ENCODE results near the gene ZCCHC9.

ZCCHC9 gene

DNA sequence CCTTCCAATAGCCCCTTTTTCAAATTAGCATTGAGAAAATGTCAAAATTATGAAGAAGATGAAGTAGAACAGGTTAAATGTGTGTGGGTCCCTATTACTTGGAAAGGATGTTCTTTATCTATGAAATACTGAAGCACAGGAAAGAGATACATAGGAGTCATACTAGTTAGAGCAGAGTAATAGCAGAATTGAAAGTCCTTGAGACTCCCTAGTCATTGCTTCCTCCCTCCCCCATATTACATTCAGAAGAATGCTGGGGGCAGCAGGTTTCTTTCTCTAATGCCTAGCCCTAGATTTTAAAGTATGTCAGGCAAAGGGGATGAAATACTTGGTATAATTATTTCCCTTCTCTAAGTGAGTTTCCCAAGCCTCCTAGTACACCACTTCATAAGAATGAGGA is 4.4 kb downstream of the ZCCHC9 start:
- Histone ChIP-seq H3K36me3 (ENCODE audit: control insufficient read depth, insufficient read depth, low read length) (peaks cover 16% of the 10 kb centered on the region), H3K27me3 (ENCODE audit: control insufficient read depth, insufficient read depth, low read length) (no peaks in the 10 kb centered on the region), H3K4me3 (ENCODE audit: low read depth, low read length) (no peak overlapping the region), H3K4me1 (ENCODE audit: control insufficient read depth, insufficient read depth, low read length) (no peaks in the 10 kb centered on the region), H3K9ac (ENCODE audit: low read length) (no peak overlapping the region), H3K27ac (ENCODE audit: low read depth, low read length) (no peak overlapping the region), H3K9me3 (ENCODE audit: control insufficient read depth, insufficient read depth, low read depth, low read length) (no peaks in the 10 kb centered on the region)

DNA sequence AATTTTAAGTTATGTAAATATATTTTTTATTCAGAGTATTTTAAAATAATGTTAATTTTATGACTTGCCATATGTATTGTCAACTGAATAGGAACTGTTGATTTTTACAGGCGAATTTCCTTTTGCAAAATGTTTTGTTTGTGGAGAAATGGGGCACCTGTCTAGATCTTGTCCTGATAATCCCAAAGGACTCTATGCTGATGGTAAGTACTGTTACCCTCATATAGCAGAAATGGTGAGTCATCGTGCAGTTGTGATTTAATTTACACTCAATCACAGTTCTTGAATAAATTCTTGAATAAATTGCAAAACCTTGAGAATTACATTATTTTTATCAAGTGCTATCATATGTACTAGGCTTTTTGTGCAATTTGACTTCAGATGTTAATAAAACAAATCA is 7.4 kb downstream of the ZCCHC9 start:
- Histone ChIP-seq H3K27ac (ENCODE audit: low read depth, low read length) (no peak overlapping the region), H3K27me3 (ENCODE audit: control insufficient read depth, insufficient read depth, low read length) (no peaks in the 10 kb centered on the region), H3K4me1 (ENCODE audit: control insufficient read depth, insufficient read depth, low read length) (no peaks in the 10 kb centered on the region), H3K9ac (ENCODE audit: low read length) (no peak overlapping the region), H3K36me3 (ENCODE audit: control insufficient read depth, insufficient read depth, low read length) (peaks cover 43% of the 10 kb centered on the region), H3K4me3 (ENCODE audit: low read depth, low read length) (no peak overlapping the region), H3K9me3 (ENCODE audit: control insufficient read depth, insufficient read depth, low read depth, low read length) (no peaks in the 10 kb centered on the region)

DNA sequence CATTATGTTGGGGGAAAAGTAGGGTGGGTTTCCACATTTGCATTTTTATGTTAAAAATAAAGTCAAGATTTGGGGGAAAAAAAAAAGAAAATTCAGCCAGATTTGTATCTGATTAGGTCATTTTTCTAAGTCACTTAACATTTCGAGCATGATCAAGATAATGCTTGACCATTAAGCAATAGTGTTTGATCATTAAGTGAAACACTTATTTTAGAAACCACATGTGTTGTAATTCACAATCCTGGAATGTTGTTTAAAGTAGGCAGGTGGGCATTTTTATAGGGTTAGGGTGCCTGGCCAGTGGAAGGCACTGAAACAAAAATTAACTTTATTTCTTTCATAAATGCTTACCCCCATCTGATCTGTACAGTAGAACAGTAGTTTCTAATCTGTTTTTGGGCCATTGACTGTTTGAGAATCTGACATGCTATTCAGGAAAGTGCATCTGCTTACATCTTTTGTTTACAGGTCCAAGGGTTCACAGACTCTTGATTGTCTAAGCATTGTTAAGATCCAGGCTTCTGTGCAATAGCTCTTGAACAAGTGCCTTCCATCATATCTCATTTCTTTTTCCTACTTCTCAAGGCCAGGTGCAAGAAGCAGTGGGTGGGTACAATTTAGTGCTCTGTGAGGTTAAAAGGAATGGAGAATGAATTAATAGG is 9.1 kb downstream of the ZCCHC9 start:
- Histone ChIP-seq H3K27me3 (ENCODE audit: control insufficient read depth, insufficient read depth, low read length) (no peaks in the 10 kb centered on the region), H3K9me3 (ENCODE audit: control insufficient read depth, insufficient read depth, low read depth, low read length) (no peaks in the 10 kb centered on the region), H3K27ac (ENCODE audit: low read depth, low read length) (no peak overlapping the region), H3K4me3 (ENCODE audit: low read depth, low read length) (no peak overlapping the region), H3K4me1 (ENCODE audit: control insufficient read depth, insufficient read depth, low read length) (no peaks in the 10 kb centered on the region; the same call in 1 of the 2 replicates), H3K36me3 (ENCODE audit: control insufficient read depth, insufficient read depth, low read length) (peaks cover 39% of the 10 kb centered on the region), H3K9ac (ENCODE audit: low read length) (no peak overlapping the region)

DNA sequence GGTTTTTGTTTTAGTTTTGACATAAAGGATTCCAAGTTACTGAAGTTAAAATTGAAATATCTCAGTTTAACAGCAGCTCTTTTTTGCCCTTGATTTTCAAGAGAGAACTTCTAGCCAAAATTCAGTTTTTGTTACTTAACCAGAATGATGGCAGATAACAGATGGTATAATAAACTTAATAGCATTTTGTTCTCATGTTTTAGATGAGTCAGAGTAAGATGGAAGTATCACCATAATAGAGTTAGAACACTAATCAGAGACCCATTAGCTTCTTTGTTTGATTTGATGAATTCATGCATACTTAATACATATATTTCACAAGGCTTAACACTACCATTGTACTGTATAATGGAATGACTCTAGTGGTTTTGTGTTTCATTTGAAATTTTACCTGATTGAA is 11.9 kb downstream of the ZCCHC9 start:
- peaks cover 39% of the 10 kb centered on the region for H3K36me3 ChIP-seq (ENCODE audit: control insufficient read depth, insufficient read depth, low read length)

DNA sequence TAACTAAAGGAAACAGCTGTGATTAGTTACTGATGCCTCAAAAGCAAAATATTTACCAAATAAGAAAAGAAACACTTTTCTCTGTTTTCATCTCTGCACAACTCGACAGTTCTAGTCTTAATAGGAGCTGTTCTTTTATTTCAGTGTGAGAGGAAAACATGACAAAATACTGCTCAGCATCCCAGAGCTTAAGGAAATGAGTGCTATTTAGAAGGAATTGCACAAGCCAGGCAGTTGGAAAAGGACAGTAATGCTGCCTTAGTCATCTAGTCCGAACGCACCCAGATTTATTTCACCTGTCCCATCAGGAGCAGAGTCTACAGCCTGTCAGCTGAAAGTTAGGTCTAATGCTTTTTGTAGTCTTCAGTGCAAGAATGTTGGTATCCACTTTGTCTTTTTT is 12.3 kb downstream of the ZCCHC9 start:
- H3K9me3 ChIP-seq (ENCODE audit: control insufficient read depth, insufficient read depth, low read depth, low read length) = no peaks in the 10 kb centered on the region
- no peaks in the 10 kb centered on the region; the same call in 1 of the 2 replicates for H3K4me1 ChIP-seq (ENCODE audit: control insufficient read depth, insufficient read depth, low read length)
- peaks cover 39% of the 10 kb centered on the region for H3K36me3 ChIP-seq (ENCODE audit: control insufficient read depth, insufficient read depth, low read length)
- no peak overlapping the region for H3K9ac ChIP-seq (ENCODE audit: low read length)
- H3K27me3 ChIP-seq (ENCODE audit: control insufficient read depth, insufficient read depth, low read length) = no peaks in the 10 kb centered on the region
- H3K4me3 ChIP-seq (ENCODE audit: low read depth, low read length) = no peak overlapping the region
- no peak overlapping the region for H3K27ac ChIP-seq (ENCODE audit: low read depth, low read length)

More for the DNA sequence above, 11.9 kb downstream of the ZCCHC9 start:
- Histone ChIP-seq H3K4me3 (ENCODE audit: low read depth, low read length) (no peak overlapping the region), H3K27me3 (ENCODE audit: control insufficient read depth, insufficient read depth, low read length) (no peaks in the 10 kb centered on the region), H3K9me3 (ENCODE audit: control insufficient read depth, insufficient read depth, low read depth, low read length) (no peaks in the 10 kb centered on the region), H3K4me1 (ENCODE audit: control insufficient read depth, insufficient read depth, low read length) (no peaks in the 10 kb centered on the region; the same call in 1 of the 2 replicates), H3K9ac (ENCODE audit: low read length) (no peak overlapping the region), H3K27ac (ENCODE audit: low read depth, low read length) (no peak overlapping the region)

DNA sequence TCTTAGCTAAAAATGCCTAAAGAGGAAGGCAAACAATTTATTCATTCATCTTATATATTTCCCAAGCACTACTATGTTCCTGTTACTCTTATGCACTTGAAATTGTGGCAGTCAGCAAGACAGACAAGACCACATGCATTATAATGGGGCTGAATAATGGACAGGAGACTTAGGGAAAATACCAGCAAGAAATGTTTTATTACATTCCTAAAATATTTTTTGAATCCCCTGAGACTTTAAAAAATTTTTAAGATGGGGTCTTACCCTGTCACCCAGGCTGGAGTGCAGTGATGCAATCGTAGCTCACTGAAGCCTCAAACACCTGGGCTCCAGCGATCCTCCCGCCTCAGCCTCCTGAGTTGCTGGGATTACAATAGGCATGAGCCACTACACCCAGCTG is 13.2 kb downstream of the ZCCHC9 start:
- no peaks in the 10 kb centered on the region for H3K27me3 ChIP-seq (ENCODE audit: control insufficient read depth, insufficient read depth, low read length)

DNA sequence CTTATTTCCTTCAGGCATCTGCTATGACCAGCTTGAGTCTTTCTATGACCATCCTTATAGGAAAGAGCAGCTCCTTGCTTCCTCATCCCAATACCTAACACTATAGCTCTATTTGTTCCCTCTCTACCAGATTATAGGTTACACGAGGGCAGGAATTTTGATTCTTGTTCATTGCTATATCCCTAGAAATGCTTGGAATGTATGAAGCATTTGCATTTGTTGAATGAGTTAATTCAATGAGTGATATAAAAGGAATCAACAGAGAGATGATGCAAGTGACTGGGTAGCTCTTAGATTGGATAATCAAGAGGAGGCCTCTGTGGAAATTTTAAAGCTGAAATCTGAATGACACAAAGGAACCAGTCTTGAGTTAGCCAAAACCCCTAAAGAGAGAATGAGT is 13.9 kb downstream of the ZCCHC9 start:
- Histone ChIP-seq H3K36me3 (ENCODE audit: control insufficient read depth, insufficient read depth, low read length) (peaks cover 32% of the 10 kb centered on the region), H3K4me1 (ENCODE audit: control insufficient read depth, insufficient read depth, low read length) (no peaks in the 10 kb centered on the region; the same call in 1 of the 2 replicates), H3K4me3 (ENCODE audit: low read depth, low read length) (no peak overlapping the region), H3K27ac (ENCODE audit: low read depth, low read length) (no peak overlapping the region), H3K9ac (ENCODE audit: low read length) (no peak overlapping the region), H3K9me3 (ENCODE audit: control insufficient read depth, insufficient read depth, low read depth, low read length) (no peaks in the 10 kb centered on the region), H3K27me3 (ENCODE audit: control insufficient read depth, insufficient read depth, low read length) (no peaks in the 10 kb centered on the region)

More for the DNA sequence above, 13.2 kb downstream of the ZCCHC9 start:
- H3K4me1 ChIP-seq (ENCODE audit: control insufficient read depth, insufficient read depth, low read length) = no peaks in the 10 kb centered on the region; the same call in 1 of the 2 replicates
- H3K36me3 ChIP-seq (ENCODE audit: control insufficient read depth, insufficient read depth, low read length) = peaks cover 33% of the 10 kb centered on the region
- H3K9ac ChIP-seq (ENCODE audit: low read length) = no peak overlapping the region
- no peak overlapping the region for H3K4me3 ChIP-seq (ENCODE audit: low read depth, low read length)
- no peak overlapping the region for H3K27ac ChIP-seq (ENCODE audit: low read depth, low read length)
- no peaks in the 10 kb centered on the region for H3K9me3 ChIP-seq (ENCODE audit: control insufficient read depth, insufficient read depth, low read depth, low read length)

DNA sequence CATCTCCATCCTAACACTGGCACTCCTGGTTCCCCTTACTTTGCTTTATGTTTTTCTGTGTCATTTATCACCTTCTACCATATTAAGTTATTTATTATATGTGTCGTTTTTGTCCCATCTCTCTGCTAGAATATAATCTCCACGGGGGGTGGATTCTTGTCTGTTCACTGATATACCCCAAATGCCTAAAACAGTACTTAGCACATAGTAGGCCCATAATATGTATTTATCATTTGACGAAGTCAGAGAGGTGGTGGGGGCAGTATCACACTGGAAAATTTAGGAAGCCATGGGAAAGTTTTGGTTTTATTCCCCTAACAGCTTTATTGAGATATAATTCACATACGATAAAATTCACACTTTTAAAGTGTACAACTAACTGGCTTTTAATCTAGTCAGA is 14.4 kb downstream of the ZCCHC9 start:
- Histone ChIP-seq H3K4me1 (ENCODE audit: control insufficient read depth, insufficient read depth, low read length) (no peaks in the 10 kb centered on the region; the same call in 1 of the 2 replicates), H3K27ac (ENCODE audit: low read depth, low read length) (no peak overlapping the region), H3K9me3 (ENCODE audit: control insufficient read depth, insufficient read depth, low read depth, low read length) (no peaks in the 10 kb centered on the region), H3K9ac (ENCODE audit: low read length) (no peak overlapping the region), H3K27me3 (ENCODE audit: control insufficient read depth, insufficient read depth, low read length) (no peaks in the 10 kb centered on the region), H3K36me3 (ENCODE audit: control insufficient read depth, insufficient read depth, low read length) (peaks cover 27% of the 10 kb centered on the region), H3K4me3 (ENCODE audit: low read depth, low read length) (no peak overlapping the region)

DNA sequence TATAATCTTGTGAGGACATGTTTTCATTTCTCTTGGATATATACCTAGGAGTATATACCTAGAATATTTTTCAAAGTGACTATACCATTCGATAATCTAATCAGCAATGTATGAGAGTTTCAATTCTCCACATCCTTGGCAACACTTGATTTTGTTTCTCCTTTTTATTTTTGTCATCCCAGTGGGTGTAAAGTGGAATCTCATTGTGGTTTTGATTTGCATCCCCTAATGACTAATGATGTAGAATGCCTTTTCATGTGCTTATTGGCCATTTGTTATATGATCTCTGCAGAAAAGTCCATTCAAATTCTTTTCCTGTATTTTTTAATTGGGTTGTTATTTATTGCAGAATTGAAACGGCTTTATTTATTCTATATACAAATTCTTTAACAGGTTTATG is 15.2 kb downstream of the ZCCHC9 start:
- Histone ChIP-seq H3K27ac (ENCODE audit: low read depth, low read length) (no peak overlapping the region), H3K4me3 (ENCODE audit: low read depth, low read length) (no peak overlapping the region), H3K36me3 (ENCODE audit: control insufficient read depth, insufficient read depth, low read length) (peaks cover 23% of the 10 kb centered on the region), H3K27me3 (ENCODE audit: control insufficient read depth, insufficient read depth, low read length) (no peaks in the 10 kb centered on the region), H3K9me3 (ENCODE audit: control insufficient read depth, insufficient read depth, low read depth, low read length) (no peaks in the 10 kb centered on the region), H3K4me1 (ENCODE audit: control insufficient read depth, insufficient read depth, low read length) (no peaks in the 10 kb centered on the region; the same call in 1 of the 2 replicates), H3K9ac (ENCODE audit: low read length) (no peak overlapping the region)

DNA sequence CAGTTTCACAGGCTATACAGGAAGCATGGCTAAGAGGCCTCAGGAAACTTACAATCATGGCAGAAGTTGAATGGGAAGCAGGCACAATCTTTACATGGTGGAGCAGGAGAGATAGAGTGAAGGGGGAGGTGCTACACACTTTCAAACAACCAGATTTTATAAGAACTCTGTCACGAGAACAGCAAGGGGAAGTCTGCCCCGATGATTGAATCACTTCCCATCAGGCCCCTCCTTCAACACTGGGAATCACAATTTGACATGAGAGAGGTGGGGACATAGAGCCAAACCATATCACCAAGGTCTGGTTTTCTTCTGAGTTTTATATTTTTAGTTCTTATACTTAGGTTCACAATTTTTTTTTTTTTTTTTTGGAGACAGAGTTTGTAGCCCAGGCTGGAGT is 16.1 kb downstream of the ZCCHC9 start:
- H3K9ac ChIP-seq (ENCODE audit: low read length) = no peak overlapping the region
- H3K27ac ChIP-seq (ENCODE audit: low read depth, low read length) = no peak overlapping the region
- no peaks in the 10 kb centered on the region; the same call in 1 of the 2 replicates for H3K4me1 ChIP-seq (ENCODE audit: control insufficient read depth, insufficient read depth, low read length)
- no peaks in the 10 kb centered on the region for H3K27me3 ChIP-seq (ENCODE audit: control insufficient read depth, insufficient read depth, low read length)
- H3K36me3 ChIP-seq (ENCODE audit: control insufficient read depth, insufficient read depth, low read length) = peaks cover 13% of the 10 kb centered on the region
- H3K9me3 ChIP-seq (ENCODE audit: control insufficient read depth, insufficient read depth, low read depth, low read length) = no peaks in the 10 kb centered on the region
- H3K4me3 ChIP-seq (ENCODE audit: low read depth, low read length) = no peak overlapping the region

DNA sequence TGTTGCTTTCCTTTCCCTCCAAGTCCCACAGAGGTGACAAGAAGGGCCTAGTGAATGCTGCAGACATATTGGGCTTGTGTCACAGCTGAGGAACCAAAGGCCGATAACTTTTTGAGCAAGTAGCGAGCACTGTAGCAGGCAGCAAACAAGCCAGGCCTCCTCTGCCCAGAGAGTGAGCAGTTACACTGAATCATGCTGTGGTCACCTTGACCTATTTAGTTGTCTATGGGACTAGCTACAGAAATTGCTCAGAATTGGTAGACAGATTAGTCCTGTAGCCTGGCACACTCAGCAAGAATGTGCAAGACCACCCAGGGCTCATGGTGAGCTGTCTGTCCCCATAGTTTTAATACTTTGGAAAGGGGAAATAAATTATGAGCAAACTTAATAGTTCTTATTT is 25.2 kb downstream of the ZCCHC9 start:
- Histone ChIP-seq H3K9me3 (ENCODE audit: control insufficient read depth, insufficient read depth, low read depth, low read length) (no peaks in the 10 kb centered on the region), H3K36me3 (ENCODE audit: control insufficient read depth, insufficient read depth, low read length) (no peaks in the 10 kb centered on the region), H3K9ac (ENCODE audit: low read length) (no peak overlapping the region), H3K27ac (ENCODE audit: low read depth, low read length) (no peak overlapping the region), H3K27me3 (ENCODE audit: control insufficient read depth, insufficient read depth, low read length) (no peaks in the 10 kb centered on the region), H3K4me3 (ENCODE audit: low read depth, low read length) (no peak overlapping the region), H3K4me1 (ENCODE audit: control insufficient read depth, insufficient read depth, low read length) (peaks cover 7% of the 10 kb centered on the region; the same call in 1 of the 2 replicates)

Data from HUES6 (cell line).